Choroid plexus epithelial cell (primary cell): ENCODE data around the gene KRTAP10-3.
"Not testable (repeated sequence)": the region's sequence is repeated elsewhere in the genome, so short reads cannot be mapped to it uniquely, and the experiment has no call there.

Experiments
- DNase-seq: peaks from one replicate; pipeline ENCODE4 v3.0.0-alpha.2; 2010; ENCODE audit warnings: low read depth
- H3K4me3 ChIP-seq: 2 replicates; pipeline ENCODE4 v1.5.1; 2011; ENCODE audit warnings: low read depth, mild to moderate bottlenecking, control low read depth, low read length, moderate library complexity
- TF ChIP-seq, protein P1 (sequence below): conservative IDR thresholded peaks from 2 replicates; pipeline ENCODE4 v1.5.1; 2011; ENCODE audit warnings: low read depth, mild to moderate bottlenecking, control low read depth, inconsistent platforms, low read length, moderate library complexity

Gene KRTAP10-3

DNA sequence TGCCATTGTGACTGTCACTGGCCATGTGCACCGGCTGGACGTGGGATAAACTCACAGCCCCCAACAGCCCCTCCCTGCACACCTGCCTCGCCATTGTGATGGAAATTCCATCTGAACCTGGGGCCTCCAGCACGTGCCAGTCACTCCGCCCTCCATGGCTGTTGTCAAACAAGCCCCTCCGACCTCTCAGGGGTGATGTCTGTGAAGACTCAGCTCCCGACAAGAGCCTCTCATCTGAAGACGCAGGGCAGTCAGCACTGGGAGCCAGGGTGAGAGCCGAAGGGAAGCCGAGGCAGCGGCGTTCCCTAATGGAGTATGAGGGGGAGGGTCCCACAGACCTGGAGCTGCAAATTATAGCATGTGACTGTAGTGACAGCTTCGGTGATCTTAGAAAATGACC lies 5.9 kb downstream of the KRTAP10-3 start:
- TF ChIP-seq, protein P1, sequence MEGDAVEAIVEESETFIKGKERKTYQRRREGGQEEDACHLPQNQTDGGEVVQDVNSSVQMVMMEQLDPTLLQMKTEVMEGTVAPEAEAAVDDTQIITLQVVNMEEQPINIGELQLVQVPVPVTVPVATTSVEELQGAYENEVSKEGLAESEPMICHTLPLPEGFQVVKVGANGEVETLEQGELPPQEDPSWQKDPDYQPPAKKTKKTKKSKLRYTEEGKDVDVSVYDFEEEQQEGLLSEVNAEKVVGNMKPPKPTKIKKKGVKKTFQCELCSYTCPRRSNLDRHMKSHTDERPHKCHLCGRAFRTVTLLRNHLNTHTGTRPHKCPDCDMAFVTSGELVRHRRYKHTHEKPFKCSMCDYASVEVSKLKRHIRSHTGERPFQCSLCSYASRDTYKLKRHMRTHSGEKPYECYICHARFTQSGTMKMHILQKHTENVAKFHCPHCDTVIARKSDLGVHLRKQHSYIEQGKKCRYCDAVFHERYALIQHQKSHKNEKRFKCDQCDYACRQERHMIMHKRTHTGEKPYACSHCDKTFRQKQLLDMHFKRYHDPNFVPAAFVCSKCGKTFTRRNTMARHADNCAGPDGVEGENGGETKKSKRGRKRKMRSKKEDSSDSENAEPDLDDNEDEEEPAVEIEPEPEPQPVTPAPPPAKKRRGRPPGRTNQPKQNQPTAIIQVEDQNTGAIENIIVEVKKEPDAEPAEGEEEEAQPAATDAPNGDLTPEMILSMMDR, result no peak
- no peak for DNase-seq
- no peak overlapping the region for H3K4me3 ChIP-seq

DNA sequence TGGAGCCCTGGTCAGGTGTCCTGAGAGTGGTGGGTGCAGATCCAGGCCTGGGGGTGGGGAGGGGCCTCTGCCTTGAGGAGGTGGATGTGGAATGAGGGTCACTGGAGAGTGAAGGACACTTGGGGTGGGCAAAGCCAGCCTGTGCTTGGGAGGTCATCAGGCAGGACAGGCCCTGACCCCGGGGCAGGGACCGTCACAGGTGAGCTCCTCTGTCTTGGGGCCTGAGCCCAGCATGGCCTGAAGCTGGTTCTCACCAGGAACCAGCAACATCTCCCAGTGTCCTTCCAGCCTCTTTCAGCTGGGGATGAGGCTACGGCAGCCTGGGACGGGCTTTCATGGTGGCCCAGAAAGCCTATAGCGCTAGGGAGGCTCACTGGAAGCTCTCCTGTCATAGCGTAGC lies 6.5 kb downstream of the KRTAP10-3 start:
- TF ChIP-seq, protein P1, result no peak
- DNase-seq, result no peak
- H3K4me3 ChIP-seq, result no peak overlapping the region

DNA sequence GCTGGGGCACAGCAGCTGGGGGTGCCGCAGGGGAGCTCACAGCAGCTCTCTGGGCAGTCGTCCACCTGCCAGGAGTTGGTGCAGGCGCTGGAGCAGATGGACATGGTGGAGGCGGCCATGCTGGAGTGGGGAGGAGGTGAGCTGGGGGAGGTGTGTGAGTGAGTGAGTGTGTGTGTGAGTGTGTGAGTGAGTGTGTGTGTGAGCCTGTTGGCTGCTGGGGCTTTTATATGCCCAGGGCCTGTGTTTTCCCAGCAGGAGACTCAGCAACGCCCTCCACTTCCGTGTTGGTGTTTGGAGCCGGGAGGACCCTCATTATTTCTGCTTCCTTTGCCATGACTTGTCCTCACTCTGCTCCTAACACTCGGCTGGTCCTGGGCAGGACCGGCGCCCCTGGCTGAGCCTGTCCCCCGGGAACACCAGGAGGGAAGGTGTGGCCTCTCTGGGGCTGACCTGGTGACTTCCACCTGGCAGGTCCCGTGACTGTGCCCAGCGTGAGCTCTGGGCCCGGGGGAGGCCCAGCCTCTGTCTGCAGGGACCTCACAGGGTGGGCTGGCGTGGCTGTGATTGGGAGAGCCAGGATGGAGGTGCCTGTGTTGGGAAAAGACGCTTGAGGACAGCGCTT lies 7.1 kb downstream of the KRTAP10-3 start, which contains the start of gene KRTAP10-2:
Gene KRTAP10-2, minus strand, starts transcription at position 166 of the 622 bp plus-strand sequence. Its CDS starts 47 bp downstream, at position 119.
- no peak within 1 kb of the TSS for H3K4me3 ChIP-seq
- DNase-seq, result no peak
- TF ChIP-seq, protein P1, result no peak

DNA sequence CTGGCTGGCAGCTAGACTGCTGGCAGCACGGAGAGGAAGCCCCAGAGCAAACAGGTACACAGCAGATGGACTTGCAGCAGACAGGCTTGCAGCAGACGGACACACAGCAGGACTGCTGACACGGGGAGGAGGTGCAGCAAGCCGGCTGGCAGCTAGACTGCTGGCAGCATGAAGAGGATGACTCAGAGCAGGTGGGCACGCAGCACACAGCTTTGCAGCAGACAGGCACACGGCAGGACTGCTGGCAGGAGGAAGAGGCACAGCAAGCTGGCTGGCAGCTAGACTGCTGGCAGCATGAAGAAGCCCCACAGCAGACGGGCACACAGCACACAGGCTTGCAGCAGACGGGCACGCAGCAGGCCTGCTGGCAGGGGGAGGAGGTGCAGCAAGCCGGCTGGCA lies 7.8 kb downstream of the KRTAP10-3 start:
- H3K4me3 ChIP-seq, result no peak overlapping the region
- no peak for DNase-seq
- TF ChIP-seq, protein P1, result no peak

DNA sequence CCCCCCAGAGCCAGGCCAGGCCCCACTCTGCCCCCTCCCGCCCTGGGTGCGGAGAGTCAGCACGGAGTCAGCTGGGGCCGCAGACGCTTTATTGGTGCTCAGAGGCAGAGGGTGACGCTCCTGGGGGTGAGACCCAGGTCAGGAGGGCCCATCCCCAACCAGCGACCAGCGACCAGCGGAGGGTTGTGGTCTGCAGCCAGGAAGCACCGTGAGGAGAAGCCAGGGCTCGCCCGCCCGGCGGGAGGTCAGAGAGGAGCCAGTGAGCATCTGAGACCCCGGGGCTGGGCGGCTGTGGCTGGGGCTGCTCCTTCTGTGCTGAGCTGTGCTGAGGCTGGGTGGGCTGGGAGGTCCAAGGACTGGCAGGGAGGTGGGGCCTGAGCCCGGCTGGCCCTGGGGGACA lies 8.3 kb downstream of the KRTAP10-3 start:
- not testable (repeated sequence) for H3K4me3 ChIP-seq, DNase-seq

DNA sequence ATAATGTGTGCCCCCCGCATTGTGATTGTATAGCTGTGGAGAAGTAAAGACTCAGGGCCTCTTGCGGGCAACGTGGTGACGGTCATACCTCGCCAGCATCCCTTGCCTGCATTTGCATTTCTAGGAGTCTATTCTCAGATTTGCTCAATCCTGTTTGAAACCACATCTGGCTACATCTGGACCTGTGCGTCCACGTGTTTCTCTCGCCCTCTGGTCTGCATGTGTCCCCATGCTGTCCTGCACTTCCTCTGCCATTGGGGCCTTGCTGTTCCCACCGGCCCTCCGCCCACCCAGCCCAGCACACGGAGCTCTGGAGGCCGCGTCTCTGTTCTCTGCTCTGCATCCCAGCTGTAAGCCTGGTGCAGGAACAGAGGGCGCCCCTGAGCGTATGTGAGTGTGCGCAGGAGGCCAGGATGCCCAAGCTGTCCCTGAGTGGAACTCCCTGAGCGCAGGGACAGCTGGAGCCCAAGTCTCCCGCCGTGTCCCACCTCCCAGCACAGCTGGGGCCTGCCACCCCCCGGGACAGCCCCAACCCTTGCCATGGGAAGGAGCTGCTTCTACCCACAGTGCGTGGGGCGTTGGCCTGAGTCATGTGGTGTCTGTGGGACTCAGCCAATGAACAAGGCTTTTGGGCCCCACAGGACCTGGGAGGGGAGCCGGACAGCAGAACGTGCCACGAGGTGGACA lies 8.9 kb downstream of the KRTAP10-3 start:
- TF ChIP-seq, protein P1, result no peak
- no peak overlapping the region for H3K4me3 ChIP-seq
- no peak for DNase-seq

DNA sequence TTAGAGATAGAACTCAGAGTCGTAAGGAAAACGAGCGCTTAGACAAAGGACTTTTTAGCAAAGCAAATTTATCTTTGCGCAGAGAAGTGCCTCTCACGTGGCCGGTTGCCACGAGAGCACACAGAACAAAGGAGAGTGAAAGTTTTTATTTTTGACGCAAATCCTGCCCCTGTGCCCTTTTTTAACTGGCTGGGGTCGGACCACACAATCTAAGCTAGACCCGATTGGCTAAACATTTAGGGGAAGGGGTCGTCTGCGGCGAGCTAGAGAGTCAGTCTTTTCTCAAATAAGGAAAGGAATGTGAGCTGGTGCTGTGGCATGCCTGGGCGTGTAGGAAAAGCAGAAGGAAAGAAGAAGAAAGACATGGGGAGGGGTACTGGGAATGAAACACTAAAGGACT lies 9.7 kb downstream of the KRTAP10-3 start:
- DNase-seq, result no peak
- TF ChIP-seq, protein P1, result no peak
- no peak overlapping the region for H3K4me3 ChIP-seq
